Measurements from ENCODE around the gene PLEKHG5.
A peak's percentile ranks its signal among the peaks of the same experiment; 100 is the strongest.
"Not testable (repeated sequence)": the region's sequence is repeated elsewhere in the genome, so short reads cannot be mapped to it uniquely, and the experiment has no call there.

The PLEKHG5 gene

GRCh38 chr1:6445062-6445763 is 46.3 kb downstream of the PLEKHG5 start:
- no peak for DNase-seq

GRCh38 chr1:6444377-6444776 is 47.1 kb downstream of the PLEKHG5 start:
- DNase-seq: no peak

GRCh38 chr1:6443339-6444115 is 47.9 kb downstream of the PLEKHG5 start:
- no peak for DNase-seq

- no peak for DNase-seq
Observed at GRCh38 chr1:6441586-6441985, 49.9 kb downstream of the PLEKHG5 start.

- peak; percentile 49 for DNase-seq
Observed at GRCh38 chr1:6440198-6441126, 51.0 kb downstream of the PLEKHG5 start.

- DNase-seq: peak; percentile 35
Observed at GRCh38 chr1:6438047-6438525, 53.4 kb downstream of the PLEKHG5 start.

- DNase-seq: not testable (repeated sequence)
Observed at GRCh38 chr1:6437012-6437700, 54.3 kb downstream of the PLEKHG5 start.

GRCh38 chr1:6436277-6436676 is 55.2 kb downstream of the PLEKHG5 start:
- not testable (repeated sequence) for DNase-seq

GRCh38 chr1:6435547-6435946 is 55.9 kb downstream of the PLEKHG5 start:
- no peak for DNase-seq

- no peak for DNase-seq
Observed at GRCh38 chr1:6435129-6435528, 56.3 kb downstream of the PLEKHG5 start.

- DNase-seq: no peak
Observed at GRCh38 chr1:6434186-6434585, 57.3 kb downstream of the PLEKHG5 start.

- not testable (repeated sequence) for DNase-seq
Observed at GRCh38 chr1:6431645-6432579, 59.6 kb downstream of the PLEKHG5 start.

- DNase-seq: not testable (repeated sequence)
Observed at GRCh38 chr1:6429660-6430411, 61.6 kb downstream of the PLEKHG5 start.

- not testable (repeated sequence) for DNase-seq
Observed at GRCh38 chr1:6428453-6428852, 63.0 kb downstream of the PLEKHG5 start.

GRCh38 chr1:6427441-6428390 is 63.8 kb downstream of the PLEKHG5 start:
- DNase-seq: no peak

- DNase-seq: no peak
Observed at GRCh38 chr1:6426972-6427350, 64.5 kb downstream of the PLEKHG5 start.

- no peak for DNase-seq
Observed at GRCh38 chr1:6426277-6426971, 65.0 kb downstream of the PLEKHG5 start.

- DNase-seq: no peak
Observed at GRCh38 chr1:6425658-6426057, 65.8 kb downstream of the PLEKHG5 start.

All from fibroblast of skin of right biceps (primary cell).